NCI-H345 (cell line): Measurements from ENCODE around the gene CACNA2D4.

ENCODE experiments used
- DNase-seq: peaks from one replicate; lab custom pipeline; 2025; lab: John Stamatoyannopoulos, UW

Gene CACNA2D4

GRCh38 chr12:1776170-1776921, 142.1 kb downstream of the CACNA2D4 start:
- no peak for DNase-seq

DNA sequence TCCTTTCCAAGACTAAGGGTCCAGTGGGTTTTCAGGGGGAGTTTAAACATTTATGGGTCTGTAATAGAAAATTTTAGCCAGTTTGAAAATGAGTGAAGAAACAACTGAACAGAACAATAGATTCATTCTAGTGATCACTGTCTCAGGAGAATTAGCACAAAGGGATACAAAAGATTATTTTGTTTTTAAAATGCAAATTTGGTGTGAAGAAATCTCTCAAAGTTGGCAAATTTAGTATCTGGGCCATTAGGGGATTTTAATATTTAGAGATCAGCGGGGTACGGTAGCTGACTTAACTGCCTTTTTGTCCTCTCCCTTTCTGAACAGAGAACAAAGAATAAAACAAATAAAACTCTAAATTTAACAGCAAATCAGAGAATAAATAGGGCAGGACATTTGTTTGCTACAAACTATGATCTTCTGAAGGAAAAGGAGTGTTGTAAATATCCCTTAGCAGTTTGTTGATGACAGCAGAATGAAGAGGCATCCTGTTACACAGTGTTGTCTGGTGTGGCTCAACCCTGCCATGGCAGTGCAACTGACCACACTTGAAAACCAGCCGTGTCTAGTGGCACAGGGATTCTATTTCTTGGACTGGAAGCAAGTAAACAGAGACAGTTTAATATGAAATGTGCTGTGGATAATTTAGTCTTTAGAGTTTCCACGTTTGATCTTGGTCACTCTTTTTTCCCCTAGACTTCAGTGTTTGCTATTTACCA, 144.4 kb downstream of the CACNA2D4 start:
- no peak for DNase-seq

GRCh38 chr12:1769809-1770494, 148.5 kb downstream of the CACNA2D4 start:
- DNase-seq = no peak

DNA sequence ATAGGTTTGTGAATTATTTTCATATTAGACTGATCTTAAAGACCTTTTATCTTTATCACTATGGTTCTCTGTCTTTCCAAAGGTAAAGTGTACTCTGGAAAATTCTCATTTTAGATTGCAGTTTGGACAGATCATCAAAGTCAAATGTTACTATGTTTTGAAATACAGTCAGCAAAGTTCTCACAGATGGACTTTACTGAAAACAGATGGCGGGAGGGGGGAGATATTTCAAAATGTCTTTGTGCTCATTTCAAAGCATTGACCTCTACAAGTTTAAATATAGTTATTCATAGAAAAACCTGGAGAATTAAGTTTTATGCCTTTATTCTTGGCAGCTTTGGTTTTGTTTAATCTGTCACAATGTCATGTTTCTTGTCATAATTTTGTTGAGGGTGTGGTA, 149.8 kb downstream of the CACNA2D4 start:
- DNase-seq = no peak

DNA sequence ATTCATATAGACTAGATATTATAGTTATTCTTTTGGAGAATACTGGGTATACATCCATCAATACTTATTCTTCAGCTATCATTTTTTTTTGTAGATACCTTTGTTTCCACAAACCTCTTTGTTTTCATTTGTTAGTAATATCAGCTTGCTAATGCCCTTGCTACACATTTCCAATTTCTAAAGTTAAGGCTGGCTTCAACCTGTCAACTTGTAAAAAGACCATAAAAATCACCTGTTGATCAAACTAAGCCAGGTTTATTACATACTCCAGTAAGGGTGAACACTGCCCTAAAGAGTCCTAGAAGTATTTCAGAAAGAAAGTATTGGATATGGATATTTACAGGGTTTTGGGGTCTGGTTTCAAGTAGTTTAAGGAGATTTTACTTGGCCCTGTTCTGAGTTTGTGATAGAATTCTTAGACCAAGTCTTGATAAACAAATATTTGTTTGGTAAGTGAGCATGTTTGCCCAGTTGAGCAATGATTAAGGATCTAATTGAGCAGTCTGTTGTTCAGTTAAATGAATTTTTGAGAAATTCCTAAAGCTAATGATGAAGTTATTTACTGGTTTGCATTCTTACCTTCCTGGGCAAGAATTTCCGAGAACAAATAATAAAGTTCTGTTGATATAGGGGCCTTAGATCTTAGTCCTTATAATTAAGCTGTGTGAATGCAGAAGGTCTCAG, 150.9 kb downstream of the CACNA2D4 start:
- no peak for DNase-seq

DNA sequence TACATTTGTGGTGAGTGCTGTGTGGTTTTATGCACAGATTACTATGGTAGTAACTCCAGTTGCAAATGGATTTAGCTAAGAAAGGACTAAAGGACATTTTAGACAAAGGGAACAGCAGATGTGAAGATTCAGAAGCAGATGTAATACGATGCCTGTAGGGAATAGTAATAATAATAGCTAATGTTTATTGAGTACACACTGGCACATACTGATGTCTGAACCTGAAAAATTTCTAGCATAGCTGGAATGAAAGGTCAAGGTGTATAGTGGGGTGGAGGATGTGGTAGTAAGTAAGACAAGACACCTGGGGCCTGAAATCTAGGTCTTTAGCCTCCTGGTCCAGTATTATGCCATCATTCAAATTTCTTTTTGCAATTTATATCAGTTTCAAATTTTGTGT, 152.3 kb downstream of the CACNA2D4 start:
- no peak for DNase-seq

DNA sequence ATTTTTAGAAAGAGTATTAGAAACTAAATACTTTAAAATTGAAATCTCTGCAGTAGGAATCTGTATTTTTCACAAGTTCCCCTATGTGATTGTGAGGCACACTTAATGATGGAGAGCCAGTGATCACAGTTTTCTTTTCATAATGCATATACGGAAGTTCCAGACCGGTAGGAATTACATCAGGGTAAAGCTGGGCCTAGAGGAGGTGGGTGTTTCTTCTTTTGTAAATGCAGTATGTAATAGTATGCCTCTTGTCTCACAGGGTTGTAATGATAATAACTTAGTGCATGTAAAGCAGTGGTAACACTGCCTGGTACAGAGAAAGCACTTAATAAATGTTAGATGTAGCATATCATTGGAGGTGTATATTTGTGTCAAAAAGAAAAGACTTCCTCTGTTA, 155.3 kb downstream of the CACNA2D4 start:
- no peak for DNase-seq

GRCh38 chr12:1761857-1762256, 156.6 kb downstream of the CACNA2D4 start:
- DNase-seq = no peak

GRCh38 chr12:1760566-1761382, 157.7 kb downstream of the CACNA2D4 start:
- no peak for DNase-seq

- no peak for DNase-seq
Measured at GRCh38 chr12:1758887-1759286, 159.6 kb downstream of the CACNA2D4 start.

- no peak for DNase-seq
Measured at GRCh38 chr12:1758376-1758775, 160.1 kb downstream of the CACNA2D4 start.

GRCh38 chr12:1750300-1750699, 168.2 kb downstream of the CACNA2D4 start:
- DNase-seq = no peak

DNA sequence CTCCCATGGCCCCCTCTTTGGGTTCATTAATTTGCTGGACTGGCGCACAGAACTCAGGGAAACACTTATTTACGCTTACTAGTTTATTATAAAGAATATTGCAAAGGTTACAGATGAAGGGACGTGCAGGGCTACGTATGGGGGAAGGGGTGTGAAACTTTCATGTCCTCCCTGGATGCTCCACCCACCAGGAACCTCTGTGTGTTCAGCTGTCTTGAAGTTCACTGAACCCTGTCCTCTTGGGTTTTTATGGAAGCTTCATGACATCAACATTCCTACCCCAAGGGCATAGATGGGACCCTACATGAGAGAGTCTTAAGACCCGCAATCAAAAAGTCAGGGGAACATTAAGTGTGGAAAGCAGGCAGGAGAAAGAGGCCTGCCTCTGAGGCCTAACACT, 169.4 kb downstream of the CACNA2D4 start:
- no peak for DNase-seq

DNA sequence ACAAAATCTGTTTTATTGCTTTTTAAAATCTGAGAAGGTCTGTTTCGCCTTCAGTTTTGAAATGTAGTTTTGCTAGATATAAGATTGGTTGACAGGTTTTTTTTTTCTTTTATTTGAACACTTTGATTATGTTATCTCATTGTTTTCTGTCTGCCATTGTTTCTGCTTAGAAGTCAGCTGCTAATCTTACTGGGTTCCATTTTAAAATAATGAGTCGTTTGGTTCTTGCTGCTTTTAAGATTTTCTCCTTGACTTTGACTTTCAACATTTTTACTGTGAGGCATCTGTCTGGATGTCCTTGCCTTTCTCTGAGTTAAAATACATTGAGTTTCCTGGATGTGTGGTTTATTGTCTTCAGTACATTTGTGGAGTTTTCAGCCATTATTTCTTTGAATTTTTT, 170.8 kb downstream of the CACNA2D4 start:
- no peak for DNase-seq

DNA sequence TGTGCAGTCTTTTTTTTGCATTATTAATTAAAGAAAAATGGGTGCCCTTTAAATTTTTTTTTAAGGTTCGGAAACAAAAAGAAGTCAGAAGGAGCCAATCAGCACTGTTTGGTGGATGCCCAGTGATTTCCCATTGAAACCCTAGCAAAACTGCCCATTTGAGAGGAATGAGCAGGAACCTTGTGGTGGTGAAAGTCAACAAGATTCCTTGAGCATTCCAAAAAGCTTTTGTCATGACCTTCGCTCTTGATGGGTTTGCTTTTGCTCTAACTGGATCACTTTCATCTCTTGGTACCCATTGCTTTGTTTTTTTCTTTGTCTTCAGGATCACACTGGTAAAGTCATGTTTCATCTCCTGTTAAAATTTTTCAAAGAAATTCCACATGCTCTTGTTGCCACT, 173.5 kb downstream of the CACNA2D4 start:
- no peak for DNase-seq
